GM13976 (cell line): ENCODE measurements around the gene CRYBA1.

Experiments used
- DNase-seq: peaks from one replicate; pipeline ENCODE4 v3.0.0; 2012; ENCODE audit warnings: low spot score
- CTCF ChIP-seq: IDR thresholded peaks from 2 replicates; pipeline ENCODE4 v1.5.1; 2012; ENCODE audit warnings: borderline replicate concordance, mild to moderate bottlenecking; ENCODE audit not compliant: insufficient read depth; ENCODE audit errors: extremely low read depth, missing control alignments, control extremely low read depth
- in situ Hi-C: fragments of 300-500 bp; cut with MboI; formaldehyde crosslinking; loops from one replicate; pipeline ENCODE4 v1.12.0; 2022; ENCODE audit warnings: low sequenced_read_pairs, mixed read lengths, inconsistent platforms; ENCODE audit not compliant: unreplicated experiment

CRYBA1 gene

GRCh38 chr17:29237476-29238132 lies 9.1 kb upstream of the CRYBA1 start:
- in situ Hi-C loops, result no loop called here
- DNase-seq, result no peak
- TF ChIP-seq CTCF, result no peak

GRCh38 chr17:29238133-29238850 lies 8.4 kb upstream of the CRYBA1 start:
- in situ Hi-C loops, result no loop called here
- TF ChIP-seq CTCF, result no peak
- DNase-seq, result no peak

- DNase-seq, result no peak
- in situ Hi-C loops, result no loop called here
- TF ChIP-seq CTCF, result no peak
Measured at GRCh38 chr17:29240477-29240876, 6.2 kb upstream of the CRYBA1 start.

- no peak for DNase-seq
- TF ChIP-seq CTCF, result no peak
- in situ Hi-C loops, result no loop called here
Measured at GRCh38 chr17:29240968-29241963, 5.4 kb upstream of the CRYBA1 start.

- no peak for DNase-seq
- in situ Hi-C loops, result no loop called here
- TF ChIP-seq CTCF, result no peak
Measured at GRCh38 chr17:29242051-29242450, 4.6 kb upstream of the CRYBA1 start.

GRCh38 chr17:29242790-29243189 lies 3.9 kb upstream of the CRYBA1 start:
- no peak for DNase-seq
- TF ChIP-seq CTCF, result no peak
- in situ Hi-C loops, result no loop called here
